GM18907 (cell line): ENCODE data around the gene CHRNA7.
"Not testable (repeated sequence)": the region's sequence is repeated elsewhere in the genome, so short reads cannot be mapped to it uniquely, and the experiment has no call there.

ENCODE experiments used
- ATAC-seq: cut with Tn5 transposase; IDR thresholded peaks from one replicate; pipeline ENCODE4 v1.9.1; 2021; ENCODE audit warnings: mild to moderate bottlenecking, moderate library complexity; ENCODE audit not compliant: unreplicated experiment

Gene CHRNA7

GRCh38 chr15:32119694-32120330, 89.5 kb downstream of the CHRNA7 start:
- no peak for ATAC-seq

- ATAC-seq, result no peak
Measured at GRCh38 chr15:32120577-32121383, 90.5 kb downstream of the CHRNA7 start.

- ATAC-seq, result no peak
Measured at GRCh38 chr15:32121384-32121695, 91.0 kb downstream of the CHRNA7 start.

GRCh38 chr15:32122013-32122412, 91.7 kb downstream of the CHRNA7 start:
- no peak for ATAC-seq

GRCh38 chr15:32123473-32123872, 93.2 kb downstream of the CHRNA7 start:
- no peak for ATAC-seq

- ATAC-seq, result no peak
Measured at GRCh38 chr15:32124726-32125125, 94.4 kb downstream of the CHRNA7 start.

GRCh38 chr15:32125595-32125994, 95.3 kb downstream of the CHRNA7 start:
- ATAC-seq, result no peak

GRCh38 chr15:32129815-32130214, 99.5 kb downstream of the CHRNA7 start:
- no peak for ATAC-seq

- no peak for ATAC-seq
Measured at GRCh38 chr15:32130823-32131222, 100.5 kb downstream of the CHRNA7 start.

GRCh38 chr15:32131803-32132202, 101.5 kb downstream of the CHRNA7 start:
- ATAC-seq, result no peak

- ATAC-seq, result no peak
Measured at GRCh38 chr15:32132859-32133258, 102.5 kb downstream of the CHRNA7 start.

- ATAC-seq, result no peak
Measured at GRCh38 chr15:32134842-32135241, 104.5 kb downstream of the CHRNA7 start.

- ATAC-seq, result no peak
Measured at GRCh38 chr15:32135335-32135734, 105.0 kb downstream of the CHRNA7 start.

- not testable (repeated sequence) for ATAC-seq
Measured at GRCh38 chr15:32145512-32145911, 115.2 kb downstream of the CHRNA7 start.

- ATAC-seq, result no peak
Measured at GRCh38 chr15:32148833-32149555, 118.7 kb downstream of the CHRNA7 start.

GRCh38 chr15:32152574-32152973, 122.3 kb downstream of the CHRNA7 start:
- no peak for ATAC-seq

GRCh38 chr15:32153868-32154623, 123.7 kb downstream of the CHRNA7 start:
- not testable (repeated sequence) for ATAC-seq

GRCh38 chr15:32162143-32162542, 131.8 kb downstream of the CHRNA7 start:
- ATAC-seq, result not testable (repeated sequence)

- ATAC-seq, result not testable (repeated sequence)
Measured at GRCh38 chr15:32164065-32164464, 133.8 kb downstream of the CHRNA7 start.

GRCh38 chr15:32164747-32165146, 134.4 kb downstream of the CHRNA7 start:
- ATAC-seq, result not testable (repeated sequence)

- not testable (repeated sequence) for ATAC-seq
Measured at GRCh38 chr15:32165775-32166174, 135.5 kb downstream of the CHRNA7 start.
